Epidermal melanocyte (primary cell): ENCODE results near the gene PCDHA5.
"Not testable (repeated sequence)": the region's sequence is repeated elsewhere in the genome, so short reads cannot be mapped to it uniquely, and the experiment has no call there.

Source experiments
- DNase-seq: peaks from one replicate; pipeline ENCODE4 v3.0.0; 2011; ENCODE audit warnings: low spot score; ENCODE audit not compliant: insufficient read length

PCDHA5 gene

GRCh38 chr5:140822969-140823368 lies 1.6 kb downstream of the PCDHA5 start:
- not testable (repeated sequence) for DNase-seq

GRCh38 chr5:140823475-140823874 lies 2.1 kb downstream of the PCDHA5 start:
- no peak for DNase-seq

GRCh38 chr5:140827704-140828361 lies 6.4 kb downstream of the PCDHA5 start, which contains the start of gene PCDHA6:
Gene PCDHA6 (plus strand): TSS chr5:140827960. CDS start chr5:140828092, 132 bp downstream.
- DNase-seq: no peak

GRCh38 chr5:140828362-140828737 lies 6.9 kb downstream of the PCDHA5 start:
- no peak for DNase-seq

- DNase-seq: not testable (repeated sequence)
These were observed 8.4 kb downstream of the PCDHA5 start for GRCh38 chr5:140829511-140830501.

- DNase-seq: no peak
These were observed 12.6 kb downstream of the PCDHA5 start, which contains the start of gene PCDHA7 for GRCh38 chr5:140833993-140834392. Gene PCDHA7 (plus strand): TSS chr5:140834269. CDS start chr5:140834384, 115 bp downstream.

- not testable (repeated sequence) for DNase-seq
These were observed 13.1 kb downstream of the PCDHA5 start for GRCh38 chr5:140834439-140835008.

GRCh38 chr5:140835622-140836510 lies 14.5 kb downstream of the PCDHA5 start:
- DNase-seq: no peak

GRCh38 chr5:140840978-140841962 lies 19.9 kb downstream of the PCDHA5 start, which contains the start of gene PCDHA8:
Gene PCDHA8 (plus strand): TSS chr5:140841187. CDS start chr5:140841322, 135 bp downstream.
- no peak for DNase-seq

GRCh38 chr5:140842798-140843733 lies 21.7 kb downstream of the PCDHA5 start:
- DNase-seq: no peak

- not testable (repeated sequence) for DNase-seq
These were observed 27.0 kb downstream of the PCDHA5 start, which contains the start of gene PCDHA9 for GRCh38 chr5:140848139-140849102. Gene PCDHA9 (plus strand): TSS chr5:140848382. CDS start chr5:140848496, 114 bp downstream.

GRCh38 chr5:140849831-140850634 lies 28.6 kb downstream of the PCDHA5 start:
- DNase-seq: not testable (repeated sequence)

- DNase-seq: no peak
These were observed 34.6 kb downstream of the PCDHA5 start, which contains the start of gene PCDHA10 for GRCh38 chr5:140855772-140856674. Gene PCDHA10 (plus strand): TSS chr5:140855897. CDS start chr5:140856049, 152 bp downstream.

- DNase-seq: no peak
These were observed 36.0 kb downstream of the PCDHA5 start for GRCh38 chr5:140857177-140857986.
